Keratinocyte (primary cell): ENCODE results near the gene ZNF710. TPM values are rescaled to one million over a fixed set of nuclear protein-coding genes. Genes with fewer than 3 reads are reported as not detected.

ENCODE experiments used
- DNase-seq: peaks from one replicate; pipeline ENCODE4 v3.0.0-alpha.2; 2011; ENCODE audit warnings: low read depth, missing footprints, low spot score
- FAIRE-seq: peaks from 2 replicates; lab custom pipeline; 2011; peaks lifted over from hg19 to GRCh38; lab: Jason Lieb, UNC
- H2AFZ ChIP-seq: 2 replicates; pipeline ENCODE4 v1.6.0; 2012; ENCODE audit warnings: low read length, control low read depth, inconsistent platforms; ENCODE audit not compliant: control insufficient read depth
- H3K27ac ChIP-seq: 2 replicates; pipeline ENCODE4 v1.5.1; 2011; ENCODE audit warnings: low read length; ENCODE audit not compliant: control insufficient read depth, insufficient read depth
- H3K27me3 ChIP-seq: 3 replicates; pipeline ENCODE4 v1.6.0; 2011; ENCODE audit warnings: low read length; ENCODE audit not compliant: control insufficient read depth, insufficient read depth; ENCODE audit errors: extremely low read depth
- H3K36me3 ChIP-seq, 2 experiments: 2 replicates in 1 of 2; 3 replicates in 1 of 2; pipeline ENCODE4 v1.5.1; 2011; ENCODE audit warnings: low read length in 2 of 2, mild to moderate bottlenecking in 1 of 2; ENCODE audit not compliant: control insufficient read depth in 2 of 2, insufficient read depth in 2 of 2; ENCODE audit errors: extremely low read depth in 1 of 2
- H3K4me1 ChIP-seq: 3 replicates; pipeline ENCODE4 v1.5.1; 2011; ENCODE audit warnings: low read length; ENCODE audit not compliant: control insufficient read depth, insufficient read depth; ENCODE audit errors: extremely low read depth
- H3K4me2 ChIP-seq: 3 replicates; pipeline ENCODE4 v1.6.0; 2011; ENCODE audit warnings: low read depth, low read length; ENCODE audit not compliant: control insufficient read depth, insufficient read depth; ENCODE audit errors: extremely low read depth
- H3K4me3 ChIP-seq, 3 experiments: fragments of 200-600 bp in 1 of 3; sonication (generic) in 1 of 3; 2 replicates in 2 of 3; 3 replicates in 1 of 3; pipeline ENCODE4 v1.5.1; 2011 to 2016; ENCODE audit warnings: low read length in 3 of 3, mild to moderate bottlenecking in 3 of 3, control low read depth in 2 of 3, inconsistent platforms in 1 of 3, low read depth in 1 of 3, mixed read lengths in 1 of 3, mixed run types in 1 of 3, moderate library complexity in 1 of 3; ENCODE audit not compliant: control insufficient read depth in 2 of 3, insufficient read depth in 2 of 3; ENCODE audit errors: extremely low read depth in 1 of 3
- H3K79me2 ChIP-seq: 2 replicates; pipeline ENCODE4 v1.6.0; 2012; ENCODE audit warnings: low read length; ENCODE audit not compliant: control insufficient read depth, insufficient read depth
- H3K9ac ChIP-seq: 3 replicates; pipeline ENCODE4 v1.6.0; 2011; ENCODE audit warnings: low read length; ENCODE audit not compliant: control insufficient read depth, insufficient read depth; ENCODE audit errors: extremely low read depth
- H3K9me1 ChIP-seq: 3 replicates; pipeline ENCODE4 v1.6.0; 2011; ENCODE audit warnings: low read length; ENCODE audit not compliant: control insufficient read depth, insufficient read depth; ENCODE audit errors: extremely low read depth
- H3K9me3 ChIP-seq: 2 replicates; pipeline ENCODE4 v1.5.1; 2012; ENCODE audit warnings: low read depth, low read length; ENCODE audit not compliant: control insufficient read depth
- H4K20me1 ChIP-seq: 3 replicates; pipeline ENCODE4 v1.6.0; 2011; ENCODE audit warnings: low read length; ENCODE audit not compliant: control insufficient read depth, insufficient read depth; ENCODE audit errors: extremely low read depth
- EZH2 ChIP-seq: IDR thresholded peaks from one replicate; pipeline ENCODE4 v1.6.1; 2012; ENCODE audit warnings: inconsistent platforms, mild to moderate bottlenecking, low read length, moderate library complexity
- dilution Hi-C: fragments of 300-500 bp; cut with MboI; formaldehyde crosslinking; loops from one replicate; pipeline ENCODE4 v1.7.0; 2020; ENCODE audit warnings: low sequenced_read_pairs; ENCODE audit not compliant: extremely low pct_ligation_motif_present
- polyA plus RNA-seq, 5 experiments: library from polyadenylated mRNA; depleted of rRNA in 3 of 5; stranded (reverse) in 3 of 5; stranded (forward) in 1 of 5; unstranded in 1 of 5; fragments of >200 nt; gene quantifications; 1 replicate in 1 of 5; 2 replicates in 3 of 5; 3 replicates in 1 of 5; pipeline versions ENCODE4 v1.2.1 to v1.2.3, GENCODE V29; 2011 to 2012; ENCODE audit warnings: missing spikeins in 2 of 5, low read depth in 1 of 5, low replicate concordance in 1 of 5
- TF ChIP-seq, protein P1 (sequence below), 3 experiments: IDR thresholded peaks in 1 of 3; conservative IDR thresholded peaks in 1 of 3; optimal IDR thresholded peaks in 1 of 3; 2 replicates in 2 of 3; 3 replicates in 1 of 3; pipeline versions ENCODE3 to v1.5.1; 2011; ENCODE audit warnings: low read length in 3 of 3, mild to moderate bottlenecking in 3 of 3, moderate library complexity in 2 of 3, control low read depth in 1 of 3, inconsistent platforms in 1 of 3; ENCODE audit not compliant: insufficient read depth in 2 of 3; ENCODE audit errors: extremely low read depth in 1 of 3

Gene ZNF710
- polyA plus RNA-seq, 1 donor (not counting 4 experiments of a cell fraction or from before 2014, with no cell fraction given) = 4.5 TPM

DNA sequence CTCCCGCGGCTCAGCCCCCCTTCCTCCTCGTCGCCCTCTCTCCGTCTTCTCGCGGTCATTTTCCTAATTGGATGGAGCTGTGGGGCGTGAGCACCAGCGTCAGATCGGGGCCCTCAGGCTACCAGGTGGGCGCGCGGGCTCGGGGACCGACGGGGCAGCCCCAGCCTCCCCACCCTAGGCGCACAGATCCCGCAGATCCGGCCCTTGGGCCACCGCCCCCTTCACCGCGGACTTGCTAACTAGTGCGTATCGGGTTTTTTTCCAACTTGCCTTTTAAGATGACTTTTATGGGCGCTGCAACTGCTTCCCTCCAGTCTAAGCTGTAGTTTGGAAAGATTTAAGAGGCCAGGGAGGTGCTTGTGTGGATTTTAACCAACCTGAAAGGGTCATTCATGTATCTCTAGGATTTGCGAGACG, 1.3 kb downstream of the ZNF710 start:
- peak overlapping the region; percentile 60 to 82 (median 78) for H3K4me3 ChIP-seq
- FAIRE-seq (no peak), DNase-seq (no peak)
- H2AFZ ChIP-seq = peak overlapping the region; percentile 27
- peak overlapping the region; percentile 83 for H3K4me2 ChIP-seq
- H3K27me3 ChIP-seq = no peaks in the 10 kb centered on the region
- H3K9me3 ChIP-seq = no peaks in the 10 kb centered on the region
- peaks cover 8% of the 10 kb centered on the region for H3K9me1 ChIP-seq
- peaks cover 37% of the 10 kb centered on the region for H3K79me2 ChIP-seq
- peak overlapping the region; percentile 99 for H3K27ac ChIP-seq
- dilution Hi-C loops = no loop called here
- H3K4me1 ChIP-seq = peaks cover 54% of the 10 kb centered on the region
- TF ChIP-seq, protein P1, sequence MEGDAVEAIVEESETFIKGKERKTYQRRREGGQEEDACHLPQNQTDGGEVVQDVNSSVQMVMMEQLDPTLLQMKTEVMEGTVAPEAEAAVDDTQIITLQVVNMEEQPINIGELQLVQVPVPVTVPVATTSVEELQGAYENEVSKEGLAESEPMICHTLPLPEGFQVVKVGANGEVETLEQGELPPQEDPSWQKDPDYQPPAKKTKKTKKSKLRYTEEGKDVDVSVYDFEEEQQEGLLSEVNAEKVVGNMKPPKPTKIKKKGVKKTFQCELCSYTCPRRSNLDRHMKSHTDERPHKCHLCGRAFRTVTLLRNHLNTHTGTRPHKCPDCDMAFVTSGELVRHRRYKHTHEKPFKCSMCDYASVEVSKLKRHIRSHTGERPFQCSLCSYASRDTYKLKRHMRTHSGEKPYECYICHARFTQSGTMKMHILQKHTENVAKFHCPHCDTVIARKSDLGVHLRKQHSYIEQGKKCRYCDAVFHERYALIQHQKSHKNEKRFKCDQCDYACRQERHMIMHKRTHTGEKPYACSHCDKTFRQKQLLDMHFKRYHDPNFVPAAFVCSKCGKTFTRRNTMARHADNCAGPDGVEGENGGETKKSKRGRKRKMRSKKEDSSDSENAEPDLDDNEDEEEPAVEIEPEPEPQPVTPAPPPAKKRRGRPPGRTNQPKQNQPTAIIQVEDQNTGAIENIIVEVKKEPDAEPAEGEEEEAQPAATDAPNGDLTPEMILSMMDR (optimal IDR thresholded peaks at IDR 0.05 in 1 of 3, IDR thresholded peaks at IDR 0.05 in 1 of 3, conservative IDR thresholded peaks at IDR 0.05 in 1 of 3; ENCODE audit: extremely low read depth in 1 of 3, insufficient read depth in 2 of 3, low read length in 3 of 3) = no peak
- no peak for TF ChIP-seq EZH2
- H3K36me3 ChIP-seq = peaks cover 0 to 12% of the 10 kb centered on the region in 2 experiments
- peak overlapping the region; percentile 94 for H3K9ac ChIP-seq
- H4K20me1 ChIP-seq = no peaks in the 10 kb centered on the region

DNA sequence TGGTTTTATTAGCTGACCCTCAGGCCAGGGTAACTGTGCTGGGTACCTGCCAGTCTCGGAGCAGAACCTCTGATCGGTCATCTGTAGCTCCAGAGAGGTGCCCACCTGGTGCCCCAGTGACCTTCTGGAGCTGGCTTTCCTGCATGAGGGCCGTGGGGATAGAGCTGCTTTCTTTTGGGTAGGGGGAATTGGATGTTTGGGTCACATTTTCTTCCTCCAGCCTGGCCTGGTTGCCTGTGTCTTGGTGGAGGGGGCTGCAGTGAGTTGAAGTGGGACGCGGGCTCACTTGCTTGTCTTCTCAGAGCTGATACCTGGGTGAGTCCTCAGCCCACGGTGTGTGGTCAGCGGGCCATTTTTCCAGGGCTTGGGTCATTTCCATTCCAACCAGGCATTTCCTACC, 2.6 kb downstream of the ZNF710 start:
- DNase-seq = no peak
- Histone ChIP-seq H3K27ac (peak overlapping the region; percentile 99), H3K27me3 (no peaks in the 10 kb centered on the region), H3K4me1 (peaks cover 51% of the 10 kb centered on the region), H3K4me3 (peak overlapping the region in 2 of 3 experiments; percentile 48 to 52), H3K4me2 (peak overlapping the region; percentile 83), H4K20me1 (no peaks in the 10 kb centered on the region), H3K9me3 (no peaks in the 10 kb centered on the region), H3K79me2 (peaks cover 48% of the 10 kb centered on the region), H3K9me1 (peaks cover 8% of the 10 kb centered on the region), H3K36me3 (peaks cover 0 to 12% of the 10 kb centered on the region in 2 experiments), H3K9ac (peak overlapping the region; percentile 94), H2AFZ (no peak overlapping the region)
- TF ChIP-seq, protein P1 (optimal IDR thresholded peaks at IDR 0.05 in 1 of 3, IDR thresholded peaks at IDR 0.05 in 1 of 3, conservative IDR thresholded peaks at IDR 0.05 in 1 of 3; ENCODE audit: extremely low read depth in 1 of 3, insufficient read depth in 2 of 3, low read length in 3 of 3) = no peak
- TF ChIP-seq EZH2 = no peak
- FAIRE-seq = no peak
- dilution Hi-C loops = no loop called here
